ENCODE data around the gene SP140. TPM values are rescaled to one million over a fixed set of nuclear protein-coding genes. Genes with fewer than 3 reads are reported as not detected.
"Not testable (repeated sequence)": the region's sequence is repeated elsewhere in the genome, so short reads cannot be mapped to it uniquely, and the experiment has no call there.

SP140 gene
- total RNA-seq, 1 donor from 2014 or later = 5.3 TPM

- DNase-seq (ENCODE audit: low read depth) = peak; percentile 16
Observed at GRCh38 chr2:230289311-230289710, 63.8 kb downstream of the SP140 start.

DNA sequence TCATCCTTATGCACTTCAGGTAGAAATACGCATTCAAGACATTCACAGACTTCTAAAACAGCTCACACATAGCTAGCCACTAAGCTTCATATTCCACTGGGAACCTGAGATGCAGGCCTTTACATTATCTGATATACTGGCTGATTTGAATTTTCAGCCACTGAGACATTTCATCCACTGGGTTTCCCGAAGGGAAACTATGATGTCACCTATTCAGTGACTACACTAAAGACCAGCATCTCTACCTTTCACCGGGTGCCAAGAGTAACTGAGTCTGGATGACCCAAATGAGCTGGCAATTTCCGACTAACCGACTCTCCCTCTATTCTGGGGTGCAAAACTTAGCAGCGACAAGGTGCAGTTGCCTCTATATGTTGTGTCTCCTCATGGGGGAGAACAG, 69.7 kb downstream of the SP140 start:
- no peak for DNase-seq (ENCODE audit: low read depth)

- DNase-seq (ENCODE audit: low read depth) = no peak
Observed at GRCh38 chr2:230296917-230297316, 71.4 kb downstream of the SP140 start.

- no peak for DNase-seq (ENCODE audit: low read depth)
Observed at GRCh38 chr2:230299618-230300017, 74.1 kb downstream of the SP140 start.

DNA sequence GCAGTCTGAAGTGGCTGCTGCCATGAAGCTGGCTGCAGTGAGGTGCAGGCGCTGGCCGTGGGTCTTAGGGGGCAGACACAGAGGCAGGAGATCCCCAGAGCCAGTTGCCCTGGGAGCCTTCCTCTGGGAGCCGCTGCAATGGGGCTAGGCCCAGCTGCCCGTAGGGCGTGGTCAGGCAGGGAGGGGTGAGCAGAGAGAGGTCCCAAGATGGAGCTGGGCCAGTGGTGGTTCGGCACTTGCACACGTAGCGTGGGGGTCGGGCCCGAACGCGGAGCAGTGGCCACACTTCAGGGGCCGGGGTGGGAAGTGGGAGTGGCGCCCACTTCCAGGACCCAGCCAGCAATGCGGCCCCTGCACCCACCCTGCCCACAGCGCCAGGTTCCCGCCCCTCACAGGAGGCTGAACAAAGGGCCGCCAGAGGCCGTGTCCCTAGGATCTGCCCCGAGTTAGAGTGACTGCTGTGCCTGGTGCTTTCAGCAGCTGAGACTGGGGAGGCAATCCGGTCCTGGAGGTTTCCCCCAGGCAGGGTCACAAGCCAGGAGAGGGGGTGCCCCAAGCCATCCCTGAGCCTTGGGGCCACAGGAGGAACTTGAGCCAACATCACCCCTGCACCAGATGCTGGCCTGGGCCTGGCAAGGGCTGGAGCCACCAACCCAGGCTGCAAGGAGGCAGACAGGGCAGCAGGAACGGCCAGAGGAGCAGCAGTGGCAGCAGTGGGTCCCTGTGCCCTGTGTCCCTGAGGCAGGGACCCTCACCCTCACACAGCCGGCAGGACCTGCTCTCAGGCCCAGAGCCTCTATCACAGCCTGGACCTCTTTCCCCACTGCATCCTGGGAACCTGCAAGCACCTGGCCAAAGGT, 80.1 kb downstream of the SP140 start:
- DNase-seq (ENCODE audit: low read depth) = no peak

DNA sequence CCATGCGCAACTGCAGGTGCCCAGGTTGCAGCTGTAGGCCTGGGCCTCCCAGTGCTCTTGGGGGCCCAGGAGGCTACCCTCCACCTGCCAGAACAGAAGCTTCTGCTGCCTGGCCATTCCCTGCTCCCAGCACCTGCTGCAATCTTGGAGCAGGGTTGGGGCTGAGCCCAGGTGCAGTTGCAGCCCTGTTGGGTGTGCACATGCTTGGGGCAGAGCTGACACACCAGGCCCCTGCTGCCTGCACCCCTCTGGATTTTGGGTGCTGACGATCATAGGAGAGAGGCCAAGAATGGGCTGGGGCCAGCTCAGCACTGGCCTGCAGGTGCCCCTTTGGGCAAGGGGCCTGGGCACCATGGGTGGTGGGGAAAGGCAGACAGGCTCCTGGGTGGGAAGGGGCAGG, 80.9 kb downstream of the SP140 start:
- no peak for DNase-seq (ENCODE audit: low read depth)

DNA sequence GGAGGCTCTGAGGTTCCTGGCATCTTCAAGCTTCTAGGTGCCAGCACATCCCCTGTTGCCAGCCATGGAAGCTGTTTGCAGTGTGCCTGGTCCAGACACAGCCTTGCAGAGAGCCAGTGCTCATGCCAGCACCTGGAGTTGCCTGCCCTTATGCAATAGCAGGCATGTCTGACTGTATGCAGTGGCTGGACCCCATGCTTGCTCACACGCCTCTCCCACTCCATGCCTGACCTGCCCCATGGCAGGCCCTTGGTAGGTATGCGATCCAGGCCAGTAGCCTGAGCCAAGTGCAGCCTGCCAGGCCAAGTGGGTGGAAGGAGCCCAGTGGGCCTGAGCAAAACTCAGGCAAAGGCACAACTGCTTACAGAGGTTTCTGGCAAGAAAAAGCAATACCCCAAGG, 81.9 kb downstream of the SP140 start:
- DNase-seq (ENCODE audit: low read depth) = no peak

- DNase-seq (ENCODE audit: low read depth) = no peak
Observed at GRCh38 chr2:230308402-230309000, 83.0 kb downstream of the SP140 start.

DNA sequence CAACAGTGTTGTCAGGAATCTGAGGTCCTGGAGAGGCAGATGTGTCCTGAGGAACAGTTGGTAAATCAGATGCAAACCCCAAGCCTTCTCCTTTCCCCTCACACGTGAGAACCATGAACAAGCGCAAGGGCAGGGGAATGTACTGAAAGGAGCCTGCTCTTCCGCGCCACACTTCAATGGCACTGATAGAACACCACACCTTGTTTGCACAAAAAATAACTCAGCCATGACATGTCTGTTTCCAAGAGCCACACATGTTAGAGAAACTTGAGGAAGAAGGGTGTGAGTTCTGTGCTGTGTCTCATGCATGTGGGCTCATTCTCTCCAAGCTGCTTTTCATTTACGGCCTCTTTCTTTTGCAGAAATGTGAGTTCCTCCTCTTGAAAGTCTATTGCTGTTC, 85.3 kb downstream of the SP140 start:
- DNase-seq (ENCODE audit: low read depth) = not testable (repeated sequence)

- not testable (repeated sequence) for DNase-seq (ENCODE audit: low read depth)
Observed at GRCh38 chr2:230311634-230312033, 86.1 kb downstream of the SP140 start.

GRCh38 chr2:230312638-230313037, 87.1 kb downstream of the SP140 start:
- DNase-seq (ENCODE audit: low read depth) = no peak

DNA sequence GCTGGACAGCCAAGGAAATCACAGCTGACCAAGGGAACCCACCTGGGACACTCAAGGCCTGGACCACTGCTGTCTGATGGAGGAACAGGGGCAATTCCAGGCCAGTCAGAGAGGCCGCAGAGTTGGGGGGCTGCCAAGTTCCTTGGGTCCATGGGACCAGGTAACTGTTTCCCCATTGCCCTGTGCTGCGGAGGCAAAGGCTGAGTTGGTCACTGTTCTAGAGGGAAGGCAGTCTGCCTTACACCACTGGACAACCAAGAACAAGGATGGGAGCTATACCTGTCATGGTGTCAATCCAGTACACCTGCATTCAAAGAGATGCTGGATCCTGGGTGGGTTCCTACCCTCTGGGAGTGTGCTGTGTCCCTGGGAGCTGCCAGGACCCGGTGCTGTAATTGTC, 91.8 kb downstream of the SP140 start:
- no peak for DNase-seq (ENCODE audit: low read depth)

DNA sequence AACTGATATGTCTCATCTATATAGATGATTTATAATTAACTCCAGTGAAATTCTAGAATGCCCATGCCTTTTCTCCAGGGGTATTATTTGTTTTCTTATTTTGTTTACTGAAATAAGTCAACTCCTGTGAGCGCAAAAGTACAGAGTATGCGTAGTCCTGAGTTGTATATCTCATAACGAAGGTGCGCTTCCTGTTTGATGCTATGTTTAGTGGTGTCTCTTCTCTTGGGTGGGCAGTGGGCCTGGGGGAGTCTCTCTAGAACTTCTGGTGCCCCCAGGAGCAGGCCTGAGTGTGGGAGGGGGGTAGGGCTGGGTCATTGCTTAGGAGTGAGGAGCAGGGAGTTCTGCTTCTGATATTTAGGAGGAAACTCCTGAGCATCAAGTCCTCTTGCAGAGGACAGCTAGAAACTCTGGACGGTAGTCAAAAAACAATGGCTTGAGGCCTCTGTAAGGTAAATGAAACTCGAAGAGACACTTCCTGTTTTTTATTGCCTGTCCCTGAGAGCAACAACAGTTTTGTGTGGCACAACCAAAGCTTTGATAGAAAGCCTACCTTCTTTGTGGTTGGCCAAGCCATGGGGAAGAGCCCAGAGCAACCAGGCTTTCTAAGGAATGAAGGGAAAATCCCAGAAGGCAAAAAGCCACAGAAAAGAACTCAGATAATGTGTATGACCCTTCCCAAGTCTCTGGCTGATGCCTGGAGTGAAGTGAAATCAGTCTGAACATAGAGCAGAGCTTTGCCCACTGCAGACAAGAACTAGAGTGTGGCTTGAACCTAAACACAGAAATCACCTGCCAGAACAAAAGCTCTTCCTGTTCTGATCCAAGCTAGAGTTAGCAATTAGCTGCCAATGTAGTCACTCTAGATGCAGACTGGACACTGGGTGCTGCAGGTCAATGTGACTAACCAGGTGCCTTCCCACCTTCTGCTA, 92.9 kb downstream of the SP140 start:
- DNase-seq (ENCODE audit: low read depth) = no peak

- DNase-seq (ENCODE audit: low read depth) = no peak
Observed at GRCh38 chr2:230319211-230319862, 93.8 kb downstream of the SP140 start.

DNA sequence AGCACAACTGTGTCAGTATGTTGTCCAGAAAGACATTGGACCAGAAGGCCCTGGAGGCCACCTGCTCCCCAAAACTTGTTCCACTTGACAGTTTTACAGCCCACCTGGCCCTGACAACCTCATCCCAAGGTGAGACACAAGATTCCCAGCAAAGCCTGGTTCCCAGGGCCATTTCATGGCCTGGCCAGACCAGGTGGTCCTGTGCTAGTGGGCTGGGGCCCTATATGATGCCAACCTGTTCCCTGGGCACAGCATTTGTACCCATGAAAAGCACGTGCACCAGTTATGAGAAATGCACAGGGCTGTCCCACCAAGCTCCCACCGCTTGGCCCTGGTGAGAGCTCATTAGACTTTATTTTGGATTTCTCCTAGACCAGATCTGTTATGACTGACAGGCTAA, 95.5 kb downstream of the SP140 start:
- DNase-seq (ENCODE audit: low read depth) = no peak

DNA sequence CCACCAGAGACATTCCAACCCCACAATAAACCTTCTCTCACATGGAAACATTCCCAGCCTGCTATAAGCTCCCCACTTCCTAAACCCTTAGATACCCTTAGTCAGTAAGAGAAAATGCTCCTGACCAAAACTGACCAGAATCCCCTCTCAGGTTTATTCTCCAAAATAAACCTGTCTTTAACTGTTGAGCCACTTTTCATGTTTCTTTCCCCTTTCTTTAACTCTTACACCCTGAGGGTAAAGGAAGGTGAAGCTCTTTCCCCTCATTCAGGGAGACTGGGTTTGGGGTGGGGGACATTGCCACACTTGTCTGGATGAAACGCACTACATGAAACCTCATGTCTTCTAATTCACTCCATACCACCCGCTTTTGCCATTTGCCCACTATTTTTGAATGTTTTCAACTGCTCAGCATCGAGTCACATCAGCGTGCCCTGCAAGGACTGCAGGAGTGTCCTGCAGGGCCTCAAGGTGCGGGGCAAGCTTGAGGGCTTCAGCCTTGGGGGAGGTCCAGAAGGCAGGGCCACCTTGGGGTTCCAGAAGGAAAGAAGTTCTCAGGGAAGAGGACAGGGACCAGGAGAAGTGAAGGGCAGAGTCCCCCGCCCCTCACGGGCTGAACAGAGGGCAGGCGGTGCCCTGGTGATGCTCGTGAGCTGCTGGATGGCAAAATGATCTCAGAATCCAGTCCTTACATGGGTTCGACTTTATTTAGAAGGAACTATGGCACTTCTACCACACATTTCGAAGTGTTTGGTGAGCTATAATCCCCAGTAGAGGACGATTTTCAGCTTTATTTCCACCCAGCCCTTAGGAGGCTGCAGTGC, 97.2 kb downstream of the SP140 start:
- no peak for DNase-seq (ENCODE audit: low read depth)

DNA sequence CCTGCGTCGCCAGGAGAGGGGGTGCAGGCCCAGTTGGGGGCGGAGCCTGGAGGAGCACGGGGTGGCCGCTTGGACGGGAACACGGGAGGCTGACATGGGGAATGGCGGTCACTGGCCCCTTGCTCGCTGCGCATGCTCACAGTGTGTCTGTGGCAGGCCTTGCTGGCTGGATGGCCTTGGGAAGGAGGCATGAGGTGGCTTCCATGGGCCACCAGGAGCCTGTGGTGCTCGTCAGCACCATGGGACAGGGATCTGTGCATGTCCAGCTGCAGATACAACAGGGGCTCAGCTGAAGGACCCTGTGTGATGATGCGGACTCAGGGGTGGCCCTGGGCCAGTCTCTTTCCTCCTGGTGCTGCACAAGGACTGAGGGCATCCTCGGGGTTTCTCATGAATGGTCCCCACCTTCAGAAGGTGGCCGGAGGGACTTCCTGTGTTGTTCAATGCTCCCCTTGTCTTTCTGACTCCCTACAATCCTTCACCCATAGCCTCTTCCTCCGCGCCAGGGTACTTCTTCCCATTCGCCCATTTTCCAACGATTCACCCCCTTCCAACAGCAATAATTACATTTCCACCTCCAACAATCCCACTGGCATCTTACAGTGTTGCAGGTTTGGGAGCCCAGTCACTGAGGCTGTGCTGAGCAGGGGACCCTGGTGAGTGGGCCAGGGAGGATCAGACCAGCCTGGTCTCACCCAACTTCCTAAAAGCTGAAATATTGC, 98.0 kb downstream of the SP140 start:
- DNase-seq (ENCODE audit: low read depth) = no peak

- DNase-seq (ENCODE audit: low read depth) = no peak
Observed at GRCh38 chr2:230324503-230324902, 99.0 kb downstream of the SP140 start.

GRCh38 chr2:230325316-230326243, 100.0 kb downstream of the SP140 start:
- DNase-seq (ENCODE audit: low read depth) = no peak
